Right forelimb (tissue), 1 donor: Measurements from ENCODE around the gene RNF31.

Experiments used
- DNase-seq: peaks from one replicate; pipeline ENCODE4 v3.0.0-alpha.2; 2018

RNF31 gene

GRCh38 chr14:24204163-24205146 lies 57.2 kb downstream of the RNF31 start:
- no peak for DNase-seq

GRCh38 chr14:24206260-24207103 lies 59.2 kb downstream of the RNF31 start:
- no peak for DNase-seq

GRCh38 chr14:24207104-24207551 lies 59.8 kb downstream of the RNF31 start:
- DNase-seq: no peak

- DNase-seq: no peak
These were observed 60.3 kb downstream of the RNF31 start for GRCh38 chr14:24207625-24208024.
